Skin of body (tissue), 2 donors: ENCODE measurements around the gene ACVRL1. TPM values are rescaled to one million over a fixed set of nuclear protein-coding genes. Genes with fewer than 3 reads are reported as not detected.

Experiments used
- DNase-seq: peaks from one replicate; lab custom pipeline; 2025; lab: John Stamatoyannopoulos, UW
- total RNA-seq: library from RNA; depleted of rRNA; stranded (reverse); fragments of >200 nt; gene quantifications from one replicate; pipeline ENCODE4 v1.2.3, GENCODE V29; 2014

Gene ACVRL1
- total RNA-seq, 1 donor from 2014 or later, result 46.8 TPM

GRCh38 chr12:51915951-51916350 lies 8.6 kb downstream of the ACVRL1 start:
- DNase-seq, result no peak

DNA sequence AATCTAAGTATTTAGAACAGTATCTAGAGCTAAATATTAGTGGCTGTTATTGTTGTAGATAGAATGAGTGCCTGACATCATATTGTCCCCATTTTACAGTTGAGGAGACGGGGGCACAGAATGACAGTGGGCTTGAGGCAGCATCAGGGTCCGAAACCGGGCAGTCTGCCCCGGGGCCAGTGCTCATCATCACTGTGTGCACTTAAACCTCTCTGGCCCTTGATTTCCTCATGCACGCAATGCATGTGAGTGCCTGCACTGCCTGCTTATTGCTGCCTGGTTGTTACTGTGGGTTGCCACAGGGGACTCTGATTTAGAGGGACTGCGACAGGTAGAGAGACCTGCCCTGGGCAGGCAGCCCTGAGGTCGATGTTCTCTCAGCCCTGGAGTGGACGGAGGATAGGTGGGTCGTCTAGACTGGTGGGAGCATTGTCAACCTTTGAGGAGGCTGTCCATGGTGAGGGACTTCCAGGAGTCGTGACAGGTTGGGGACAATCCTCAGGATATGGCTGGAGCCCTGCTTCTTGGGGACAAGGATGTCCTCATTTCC lies 9.8 kb downstream of the ACVRL1 start:
- no peak for DNase-seq

- no peak for DNase-seq
These were observed 10.6 kb downstream of the ACVRL1 start for GRCh38 chr12:51917746-51918453.

GRCh38 chr12:51920046-51920445 lies 12.7 kb downstream of the ACVRL1 start:
- DNase-seq, result no peak

- DNase-seq, result no peak
These were observed 13.9 kb downstream of the ACVRL1 start for GRCh38 chr12:51921017-51921725.

- no peak for DNase-seq
These were observed 14.8 kb downstream of the ACVRL1 start for GRCh38 chr12:51922146-51922545.

GRCh38 chr12:51922762-51923505 lies 15.6 kb downstream of the ACVRL1 start:
- peak; percentile 69 for DNase-seq

- DNase-seq, result no peak
These were observed 16.4 kb downstream of the ACVRL1 start for GRCh38 chr12:51923506-51924365.

- no peak for DNase-seq
These were observed 17.4 kb downstream of the ACVRL1 start for GRCh38 chr12:51924551-51925319.

GRCh38 chr12:51925346-51926063 lies 18.2 kb downstream of the ACVRL1 start:
- no peak for DNase-seq

- no peak for DNase-seq
These were observed 18.8 kb downstream of the ACVRL1 start for GRCh38 chr12:51926064-51926632.

DNA sequence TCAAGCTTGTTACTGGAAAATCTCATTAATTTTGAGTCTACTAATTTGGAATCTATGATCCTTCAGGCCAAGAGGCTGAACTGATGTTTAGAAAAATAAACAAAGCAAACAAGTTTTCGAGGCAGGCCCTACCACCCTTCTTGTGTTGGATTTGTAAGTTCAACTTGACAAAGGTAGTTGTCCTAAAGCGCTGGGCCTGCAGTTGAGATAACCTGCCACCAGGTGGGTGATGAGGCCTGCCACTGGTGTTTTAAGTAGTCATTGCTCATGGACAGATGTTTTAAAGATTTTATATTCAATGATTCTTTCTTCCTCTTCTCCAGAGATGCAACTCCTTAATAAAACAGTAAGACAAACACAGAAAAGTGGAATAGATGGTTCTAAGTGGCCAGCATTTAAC lies 19.4 kb downstream of the ACVRL1 start:
- DNase-seq, result no peak

- DNase-seq, result no peak
These were observed 25.1 kb downstream of the ACVRL1 start for GRCh38 chr12:51932218-51933076.

DNA sequence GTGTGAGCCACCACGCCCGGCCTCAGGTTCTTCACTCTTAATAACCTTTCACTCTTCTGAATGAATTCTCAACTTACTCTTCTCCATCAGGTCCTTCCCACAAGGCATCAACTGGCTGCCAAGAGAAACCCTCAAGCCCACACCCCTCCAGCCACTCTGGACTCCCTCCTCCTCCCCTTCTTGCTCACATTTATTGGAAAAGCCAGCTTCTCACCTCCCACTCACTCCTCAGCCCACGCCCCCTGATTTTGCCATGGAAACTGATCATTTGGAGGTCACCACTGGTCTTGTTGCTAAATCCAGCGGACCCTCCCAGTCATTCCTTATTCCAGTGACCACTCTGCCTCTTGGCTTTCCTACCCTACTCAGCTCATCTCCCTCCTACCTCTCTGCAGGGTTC lies 26.8 kb downstream of the ACVRL1 start:
- no peak for DNase-seq

DNA sequence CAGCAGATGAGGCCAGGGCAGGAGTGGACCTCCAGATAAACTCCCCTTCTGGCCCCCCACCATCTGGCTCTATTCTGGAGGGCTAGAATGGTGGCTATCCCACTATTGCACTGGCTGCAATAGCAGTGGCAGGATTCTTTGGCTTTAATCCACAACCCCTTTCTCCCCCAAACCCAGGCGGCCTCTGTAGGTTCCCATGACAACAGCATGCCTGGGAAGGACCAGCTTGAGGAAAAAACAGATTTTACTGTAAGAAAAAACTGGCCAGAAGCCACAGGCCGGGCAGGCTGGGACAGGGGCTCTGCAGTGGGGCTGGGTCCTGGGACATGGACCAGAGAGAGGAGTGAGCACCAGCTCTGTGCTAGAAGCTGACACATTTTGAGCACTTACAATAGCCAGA lies 30.6 kb downstream of the ACVRL1 start:
- DNase-seq, result no peak

DNA sequence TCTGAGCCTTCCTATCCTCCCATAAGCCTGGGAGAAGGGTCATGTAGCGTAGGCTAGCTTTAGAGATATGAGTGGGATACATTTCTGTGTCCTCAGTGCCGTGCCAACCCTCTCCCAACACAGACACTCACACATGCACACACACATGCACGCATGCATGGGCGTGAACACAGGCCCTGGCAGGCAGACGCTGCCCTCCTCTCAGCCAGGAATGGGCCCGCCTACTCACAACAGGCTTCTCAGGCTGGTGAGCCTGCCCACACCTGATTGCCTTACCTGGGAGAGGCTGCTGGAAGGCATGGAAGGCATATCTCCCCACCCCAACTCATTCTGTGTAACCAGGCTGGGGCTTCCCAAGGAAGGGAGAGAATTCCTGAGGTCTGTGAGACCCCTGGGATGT lies 31.4 kb downstream of the ACVRL1 start:
- DNase-seq, result peak; percentile 27

DNA sequence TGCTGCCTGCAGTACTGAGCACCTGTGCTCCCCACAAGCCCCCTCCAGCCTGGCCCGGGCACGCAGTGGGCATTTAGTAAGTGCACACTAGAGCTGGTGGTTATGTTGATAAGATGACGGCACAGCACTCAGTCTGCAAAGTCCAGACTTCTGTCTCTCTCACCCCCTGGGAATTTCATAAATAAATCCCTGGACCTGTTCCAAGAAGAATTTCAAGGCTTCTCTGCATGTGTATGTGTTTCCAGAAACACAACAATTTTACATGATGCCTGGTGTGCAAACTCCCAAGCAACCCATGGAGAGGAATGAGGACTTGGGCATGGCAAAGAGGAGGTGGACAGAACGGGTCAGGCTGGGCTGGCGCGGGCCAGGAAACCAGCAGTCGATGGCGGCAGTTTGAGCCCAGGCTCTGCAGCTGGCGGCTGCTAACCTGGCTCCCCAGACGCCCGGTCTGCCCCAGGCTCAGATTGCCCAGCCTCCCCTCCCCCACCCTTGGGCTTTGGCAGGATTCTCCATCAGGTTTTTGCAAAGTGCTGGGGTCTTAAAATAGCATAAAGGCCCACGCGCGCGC lies 33.8 kb downstream of the ACVRL1 start:
- no peak for DNase-seq

DNA sequence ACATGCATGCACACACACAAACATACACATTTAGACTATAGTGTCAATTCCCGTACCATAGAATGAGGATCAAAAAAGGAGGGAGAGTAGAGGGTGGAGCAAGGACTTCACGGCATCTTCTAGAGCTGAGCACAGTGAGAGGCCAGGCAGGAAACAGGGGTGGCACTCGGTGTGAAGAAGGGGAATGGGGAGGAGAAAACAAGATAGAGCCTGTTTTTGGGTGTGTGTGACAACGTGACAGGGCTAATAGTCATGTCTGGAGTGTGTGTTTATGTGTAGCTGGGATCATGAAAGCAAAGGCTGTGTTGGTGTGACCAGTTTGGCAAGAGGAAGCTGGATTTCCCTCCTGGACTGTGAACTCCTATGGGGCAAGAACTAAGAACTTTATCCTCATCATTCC lies 34.3 kb downstream of the ACVRL1 start:
- DNase-seq, result no peak
